ENCODE results near the gene CRTC2.
"Not testable (repeated sequence)": the region's sequence is repeated elsewhere in the genome, so short reads cannot be mapped to it uniquely, and the experiment has no call there.

Gene CRTC2

DNA sequence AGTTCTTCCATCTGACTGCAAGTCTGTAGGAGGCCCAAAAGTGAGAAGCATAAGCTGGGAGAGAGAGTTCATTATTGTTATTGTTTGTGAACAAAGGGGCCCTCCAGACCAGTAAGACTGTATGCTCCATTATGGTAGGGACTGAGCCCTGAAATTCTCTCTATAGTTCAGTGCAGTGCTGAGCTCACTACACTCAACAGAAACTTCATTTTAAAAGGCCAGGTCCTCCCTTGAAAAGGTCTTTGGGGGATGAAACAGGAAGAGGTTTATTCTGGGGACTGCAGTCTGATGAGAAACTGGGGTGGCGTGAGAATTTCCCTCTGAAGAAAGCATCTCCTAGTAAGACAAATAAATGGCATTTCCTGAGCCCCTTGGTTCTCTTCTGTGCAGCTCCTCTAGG lies 30.2 kb downstream of the CRTC2 start:
- no peak for DNase-seq

DNA sequence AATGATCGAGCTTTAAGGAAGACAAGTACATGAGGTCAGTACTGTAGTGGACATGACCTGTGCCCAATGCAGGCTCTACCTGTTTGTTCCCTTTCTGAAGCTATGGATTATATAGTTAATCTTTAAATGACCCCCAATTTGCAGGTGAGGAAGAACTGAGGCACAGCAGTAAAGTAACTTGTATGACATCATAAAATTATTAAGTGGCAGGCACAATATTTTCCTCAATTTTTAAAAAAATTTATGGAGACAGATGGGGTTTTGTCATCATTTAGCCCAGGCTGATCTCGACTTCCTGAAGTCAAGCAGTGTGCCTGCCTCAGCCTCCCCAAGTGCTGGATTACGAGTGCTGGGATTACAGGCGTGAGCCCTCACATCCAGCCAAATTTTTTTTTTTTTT lies 32.0 kb downstream of the CRTC2 start:
- no peak for DNase-seq

DNA sequence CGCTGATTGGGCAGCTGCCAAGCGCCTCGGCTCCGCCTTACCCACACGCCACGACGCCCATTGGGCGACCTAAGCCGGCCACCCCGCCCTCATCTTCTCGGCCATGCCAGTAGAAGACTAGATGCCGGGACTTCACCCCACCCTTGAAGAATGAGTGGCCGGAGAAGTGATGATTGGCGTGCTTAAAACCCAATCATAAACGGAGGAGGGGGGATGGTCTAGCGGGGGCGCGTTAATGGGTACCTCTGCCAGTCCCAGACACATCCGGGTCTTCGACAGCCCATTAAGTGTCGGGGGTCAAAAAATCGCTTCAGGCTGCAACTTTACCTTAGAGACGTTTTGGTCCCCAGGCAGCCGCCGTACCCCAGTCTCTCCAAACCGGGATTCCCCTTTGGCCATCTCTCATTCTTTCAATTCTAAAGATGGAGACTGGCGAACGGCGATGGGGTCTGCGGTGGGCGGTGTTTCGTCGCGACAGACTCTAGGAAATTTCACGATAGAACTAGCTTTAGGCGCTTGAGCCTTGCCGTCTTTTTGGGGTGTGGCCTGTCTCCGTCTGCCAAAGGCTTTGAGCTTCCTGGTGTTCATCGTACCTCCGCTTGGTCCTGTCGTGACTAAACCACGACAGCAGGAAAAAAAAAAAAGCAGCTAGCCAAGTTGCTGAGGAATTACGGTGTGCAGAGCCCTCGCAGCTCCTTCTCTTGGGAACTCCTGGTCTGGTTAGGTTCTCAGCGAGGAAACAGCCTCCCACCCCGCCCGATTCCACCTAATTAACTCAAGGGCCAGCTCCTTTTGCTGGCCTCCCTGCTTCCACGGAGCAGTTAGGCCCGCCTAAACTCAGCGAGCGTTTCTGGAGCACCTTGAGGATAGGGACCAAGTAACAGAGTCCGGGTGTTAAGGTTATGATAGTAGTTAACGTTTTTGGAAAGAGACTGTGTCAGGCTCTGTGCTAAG lies 35.2 kb downstream of the CRTC2 start, which contains the start of gene GATAD2B:
GATAD2B (minus strand) TSS at position 1 of the 954 bp plus-strand sequence. CDS start 94,625 bp downstream, outside the sequence.
- peak; percentile 99 for DNase-seq

DNA sequence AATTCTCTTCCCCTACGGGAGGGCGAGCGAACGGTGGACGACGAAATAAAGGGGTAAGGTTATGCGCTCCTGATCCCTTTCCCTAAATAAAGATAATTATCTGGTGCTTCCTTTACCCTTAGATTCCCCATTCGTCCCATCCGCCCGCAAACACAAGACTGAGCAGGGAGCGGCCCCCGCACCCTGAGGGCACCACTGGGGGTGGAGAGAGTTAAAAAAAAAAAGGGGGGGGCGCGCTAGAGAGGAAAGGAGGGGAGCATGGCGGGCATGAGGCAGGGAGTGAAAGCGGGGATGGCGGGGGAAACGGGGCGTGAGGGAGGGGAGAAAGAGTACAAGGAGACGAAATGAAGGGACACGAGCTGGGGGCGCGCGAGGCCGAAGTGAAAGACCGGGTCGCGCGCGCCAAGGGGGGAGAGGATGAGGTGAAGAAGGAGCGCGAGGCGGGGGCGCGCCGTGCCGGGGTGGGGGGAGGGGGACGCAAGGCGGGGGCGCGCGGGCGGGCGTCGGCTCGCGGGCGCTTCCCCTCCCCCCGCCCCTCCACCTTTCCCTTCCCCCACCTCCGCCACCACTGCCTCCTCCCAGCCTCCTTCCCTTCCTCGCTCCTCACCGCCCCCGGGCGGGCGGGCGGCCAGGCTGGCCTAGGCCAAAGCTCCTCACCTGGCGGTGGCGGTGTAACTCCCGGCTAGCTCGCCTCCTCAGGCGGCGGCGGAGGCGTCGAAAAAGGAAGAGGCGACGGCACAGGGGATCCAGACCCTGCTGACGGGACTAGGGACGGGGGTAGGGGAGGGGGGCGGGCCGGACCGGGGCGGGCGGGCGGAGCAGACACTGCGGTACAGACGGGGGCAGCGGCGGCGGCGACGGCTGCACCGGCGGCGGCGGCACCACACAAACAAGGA lies 36.1 kb downstream of the CRTC2 start:
- peak; percentile 75 for DNase-seq

DNA sequence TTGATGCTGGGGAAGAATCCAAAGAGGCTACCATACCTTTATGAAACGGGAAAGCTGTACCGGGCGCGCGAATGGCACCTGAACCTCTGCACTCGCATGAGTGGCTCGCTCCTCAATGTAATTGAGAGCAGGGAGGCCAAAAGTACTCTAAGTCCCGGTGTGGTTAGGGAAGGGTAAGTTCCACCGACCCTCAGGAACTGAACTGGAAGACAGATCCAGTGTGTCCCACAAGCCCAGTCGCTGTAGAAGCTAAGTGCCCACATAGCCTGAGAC lies 36.7 kb downstream of the CRTC2 start:
- DNase-seq: no peak

DNA sequence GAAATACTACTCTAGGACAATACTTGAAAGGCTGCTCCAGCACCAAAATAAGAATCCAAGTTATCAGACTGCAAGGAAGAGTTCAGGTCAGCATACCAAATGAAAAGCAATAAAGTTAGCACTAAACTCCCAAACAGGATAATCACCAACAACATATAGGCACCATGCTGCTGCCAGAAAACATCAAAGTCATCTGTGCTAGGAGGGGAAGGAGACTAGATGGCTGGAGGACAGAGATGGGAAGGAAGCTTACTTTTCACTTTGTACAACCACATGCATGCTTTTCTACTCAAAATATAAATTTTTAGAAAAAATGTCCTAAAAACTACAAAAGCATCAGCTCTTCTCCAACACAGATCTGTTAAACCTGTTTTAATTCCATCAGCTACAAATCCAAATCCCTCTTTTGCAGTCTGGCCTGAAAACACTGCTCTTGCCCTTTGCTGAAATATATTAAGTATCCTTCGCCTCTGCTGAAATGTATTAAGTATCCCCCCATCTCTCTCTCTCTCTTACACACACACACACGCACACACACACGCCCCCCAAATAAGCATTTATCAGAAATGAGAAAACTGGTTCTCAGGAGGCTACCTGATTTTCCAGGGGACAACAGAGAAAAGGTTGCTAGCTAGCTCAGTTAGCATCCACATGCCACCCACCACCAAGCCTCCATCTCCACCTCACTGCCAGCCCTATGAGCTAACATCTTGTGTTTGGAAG lies 37.2 kb downstream of the CRTC2 start:
- no peak for DNase-seq

DNA sequence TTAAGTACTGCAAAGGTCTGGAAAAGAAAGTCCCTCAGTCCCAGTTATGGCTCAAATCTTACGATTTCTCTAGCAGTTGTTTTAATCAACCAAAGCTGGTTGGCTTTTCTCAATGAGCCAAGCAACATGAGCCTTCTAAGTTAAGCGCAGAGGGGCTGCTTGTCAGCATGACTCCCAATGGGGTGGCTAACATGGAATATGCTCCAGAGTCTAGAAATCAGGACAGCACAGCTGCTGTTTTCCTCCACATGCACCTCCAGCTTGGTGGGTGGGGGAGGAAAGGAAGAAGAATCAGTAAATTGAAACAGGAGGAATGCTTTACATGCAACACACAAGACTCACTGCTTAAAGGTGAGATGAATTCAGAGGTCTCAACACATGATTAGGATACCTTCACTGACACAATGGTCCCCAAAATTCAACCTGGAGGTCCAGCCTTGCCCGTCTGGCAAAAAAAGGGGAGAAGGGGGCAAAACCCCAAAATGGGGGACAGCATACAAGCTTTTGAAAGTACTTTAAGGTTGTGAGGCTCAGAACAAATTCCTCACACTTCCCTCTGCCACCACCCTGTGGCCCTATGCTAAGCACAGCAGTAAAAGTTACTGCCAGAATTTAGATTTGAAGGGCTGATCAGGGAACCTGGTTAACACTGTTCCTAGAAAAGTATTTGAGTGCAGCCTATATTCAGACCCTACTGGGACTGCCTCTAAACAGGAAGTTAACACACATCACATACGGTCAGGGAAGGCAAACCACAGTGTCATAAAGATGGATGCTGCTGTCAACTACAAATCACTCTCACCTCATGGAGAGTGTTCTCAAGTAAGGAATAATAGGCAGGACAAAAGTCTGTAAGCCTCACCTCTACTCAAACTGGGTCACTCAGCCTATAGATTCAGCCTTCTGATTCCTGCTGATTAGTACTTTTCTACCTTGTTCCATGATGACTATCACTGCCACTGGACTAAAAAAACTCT lies 38.2 kb downstream of the CRTC2 start:
- DNase-seq: peak; percentile 25

DNA sequence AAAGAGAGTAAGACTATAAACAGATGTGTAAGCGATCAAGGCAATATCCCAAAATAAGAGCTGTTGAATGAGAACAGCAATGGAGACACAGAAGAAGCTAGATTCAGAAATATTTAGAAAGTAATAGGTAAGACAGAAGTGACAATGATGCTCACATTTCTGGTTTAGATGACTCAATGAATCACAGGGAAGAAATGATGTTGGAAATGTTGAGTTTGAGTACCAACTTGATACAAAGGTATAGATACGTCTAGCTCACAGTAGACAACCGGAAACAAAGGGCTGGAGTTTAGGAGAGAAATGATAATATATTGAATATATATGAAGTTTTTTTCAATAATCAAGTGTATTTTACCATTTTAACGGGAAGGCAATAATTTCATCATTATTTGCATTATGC lies 42.1 kb downstream of the CRTC2 start:
- no peak for DNase-seq

DNA sequence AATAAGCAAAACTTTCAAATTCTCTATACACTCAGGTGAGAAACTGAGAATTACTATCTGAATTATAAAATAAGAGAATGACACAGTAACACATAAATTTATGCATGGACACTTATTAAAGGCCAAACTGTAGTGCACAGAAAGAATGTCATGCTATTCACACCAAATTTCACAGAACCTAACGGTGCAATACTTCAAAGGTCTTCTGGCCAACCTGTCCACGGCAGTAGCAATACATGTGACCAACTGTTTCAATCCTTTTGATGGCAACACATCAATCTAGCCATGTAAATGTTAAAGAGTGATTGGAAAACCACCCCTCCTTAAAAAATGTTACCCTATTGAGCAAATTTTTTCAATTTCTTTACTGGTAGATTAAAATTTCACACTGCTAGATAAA lies 46.1 kb downstream of the CRTC2 start:
- DNase-seq: no peak

DNA sequence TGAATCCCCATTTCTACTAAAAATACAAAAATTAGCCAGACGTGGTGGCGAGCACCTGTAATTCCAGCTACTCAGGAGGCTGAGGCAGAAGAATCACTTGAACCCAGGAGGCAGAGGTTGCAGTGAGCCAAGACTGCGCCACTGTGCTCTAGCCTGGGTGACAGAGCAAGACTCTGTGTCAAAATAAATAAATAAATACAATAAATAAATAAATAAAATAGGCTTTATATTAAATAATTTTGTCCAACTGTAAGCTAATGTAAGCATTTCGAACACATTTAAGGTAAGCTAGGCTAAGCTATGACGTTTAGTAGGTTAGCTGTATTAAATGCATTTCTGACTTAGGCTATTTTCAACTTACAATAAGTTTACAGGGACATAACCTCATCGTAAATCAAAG lies 47.9 kb downstream of the CRTC2 start:
- not testable (repeated sequence) for DNase-seq

DNA sequence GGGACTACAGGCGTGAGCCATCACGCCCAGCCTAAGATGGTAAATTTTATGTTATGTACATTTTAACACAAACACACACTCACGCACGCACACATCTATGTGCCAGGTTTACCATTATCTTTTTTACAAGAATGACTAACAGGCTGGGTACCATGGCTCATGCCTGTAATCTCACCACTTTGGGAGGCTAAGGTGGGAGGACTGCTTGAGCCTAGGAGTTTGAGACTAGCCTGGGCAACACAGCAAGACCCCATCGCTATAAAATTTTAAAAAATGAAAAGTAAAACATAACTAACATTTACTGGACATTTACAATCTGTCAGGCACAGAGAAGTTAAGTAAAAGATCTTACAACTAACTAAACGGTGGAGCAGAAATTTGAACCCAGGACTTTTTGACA lies 50.3 kb downstream of the CRTC2 start:
- DNase-seq: no peak

DNA sequence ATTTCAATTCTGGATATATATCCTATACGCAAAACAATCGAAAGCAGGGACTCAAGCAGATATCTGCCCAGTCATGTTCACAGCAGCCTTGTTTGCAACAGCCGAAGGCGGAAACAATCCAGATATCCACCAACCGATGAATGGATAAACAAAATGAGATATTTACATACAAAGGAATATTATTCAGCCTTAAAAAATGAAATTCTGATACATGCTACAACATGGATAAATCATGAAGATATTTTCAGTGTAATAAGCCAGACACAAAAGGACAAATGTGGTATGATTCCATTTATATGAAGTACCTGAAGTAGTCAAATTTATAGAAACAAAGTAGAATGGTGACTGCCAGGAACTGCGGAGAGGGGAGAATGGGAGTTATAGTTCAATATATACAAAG lies 51.3 kb downstream of the CRTC2 start:
- no peak for DNase-seq

DNA sequence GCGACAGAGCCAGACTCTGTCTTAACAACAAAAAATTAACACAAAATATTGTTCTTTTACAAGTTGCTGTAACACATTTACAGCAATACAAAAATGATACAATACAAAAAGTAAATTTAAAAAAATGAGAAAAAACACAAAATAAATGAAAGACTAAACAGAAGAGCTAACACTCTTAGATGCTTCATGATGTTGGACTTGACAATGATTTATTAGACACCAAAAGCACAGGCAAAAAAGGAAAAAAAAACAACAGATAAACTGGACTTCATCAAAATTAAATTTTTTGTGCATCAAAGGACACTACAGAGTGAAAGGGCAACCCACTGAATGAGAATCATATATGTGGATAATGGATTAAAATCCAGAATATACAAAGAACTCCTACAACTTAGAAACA lies 52.0 kb downstream of the CRTC2 start:
- no peak for DNase-seq

DNA sequence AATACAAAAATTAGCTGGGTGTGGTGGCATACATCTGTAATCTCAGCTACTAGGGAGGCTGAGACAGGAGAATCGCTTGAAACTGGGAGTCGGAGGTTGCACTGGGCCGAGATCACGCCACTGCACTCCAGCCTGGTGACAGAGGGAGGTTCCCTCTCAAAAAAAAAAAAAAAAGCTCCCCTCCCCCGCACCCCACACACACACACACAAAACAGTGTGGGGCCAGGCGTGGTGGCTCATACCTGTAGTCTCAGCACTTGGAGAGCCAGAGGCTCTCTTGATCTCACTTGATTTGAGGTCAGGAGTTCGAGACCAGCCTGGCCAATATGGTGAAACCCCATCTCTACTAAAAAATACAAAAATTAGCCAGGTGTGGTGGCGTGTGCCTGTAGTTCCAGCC lies 52.5 kb downstream of the CRTC2 start:
- DNase-seq: not testable (repeated sequence)

DNA sequence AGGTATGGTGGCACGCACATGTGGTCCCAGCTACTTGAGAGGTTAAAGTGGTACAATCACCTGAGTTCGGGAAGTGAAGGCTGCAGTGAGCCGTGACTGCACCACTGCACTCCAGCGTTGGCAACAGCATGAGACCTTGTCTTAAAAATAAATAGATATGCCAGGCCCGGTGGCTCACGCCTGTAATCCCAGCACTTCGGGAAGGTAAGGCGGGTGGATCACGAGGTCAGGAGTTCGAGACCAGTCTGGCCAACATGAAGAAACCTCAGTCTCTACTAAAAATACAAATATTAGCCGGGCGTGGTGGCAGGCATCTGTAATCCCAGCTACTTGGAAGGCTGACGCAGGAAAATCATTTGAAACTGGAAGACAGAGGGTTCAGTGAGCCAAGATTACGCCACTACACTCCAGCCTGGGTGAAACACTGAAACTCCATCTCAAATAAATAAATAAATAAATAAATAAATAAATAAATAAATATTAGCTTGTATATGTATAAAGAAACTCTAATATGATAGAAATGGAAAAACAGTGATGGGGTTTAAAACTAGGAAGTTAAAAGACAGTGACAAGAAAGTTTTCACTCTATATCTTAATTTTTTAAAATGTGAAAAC lies 54.5 kb downstream of the CRTC2 start:
- DNase-seq: no peak

DNA sequence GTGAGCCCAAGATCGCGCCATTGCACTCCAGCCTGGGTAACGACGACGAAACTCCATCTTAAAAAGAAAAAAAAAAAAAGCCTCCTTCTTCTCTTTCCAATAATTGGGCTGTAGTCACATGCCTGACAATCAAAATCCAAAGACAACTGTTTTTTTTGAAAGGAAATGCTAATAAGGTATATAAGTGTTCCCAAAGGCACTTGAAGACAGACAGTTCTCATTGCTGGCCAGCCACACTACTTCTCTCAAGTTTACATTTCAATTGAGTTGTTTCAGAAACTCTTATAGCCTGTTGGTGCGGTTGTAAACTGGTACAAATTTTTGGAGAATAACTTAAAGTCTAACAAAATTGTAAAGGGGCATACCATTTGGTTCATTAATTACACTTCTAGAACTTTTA lies 58.9 kb downstream of the CRTC2 start:
- DNase-seq: no peak
